HEK293 (cell line): ENCODE data around the gene CHST2.

Source experiments
- CTCF ChIP-seq: fragments of 450-650 bp; formaldehyde crosslinking; IDR thresholded peaks from 2 replicates; pipeline ENCODE4 v1.5.1; 2016; ENCODE audit warnings: missing biosample characterization, missing genetic modification characterization
- ZBTB11 ChIP-seq: fragments of 450-650 bp; formaldehyde crosslinking; conservative IDR thresholded peaks from 2 replicates; pipeline ENCODE4 v1.5.1; 2016; ENCODE audit warnings: low read depth, missing biosample characterization, missing genetic modification characterization
- ZNF175 ChIP-seq: fragments of 450-650 bp; formaldehyde crosslinking; IDR thresholded peaks from 2 replicates; pipeline ENCODE4 v1.5.1; 2016; ENCODE audit warnings: missing biosample characterization, missing genetic modification characterization
- ZNF24 ChIP-seq: fragments of 450-650 bp; formaldehyde crosslinking; IDR thresholded peaks from 2 replicates; pipeline ENCODE4 v1.5.1; 2016; ENCODE audit warnings: missing biosample characterization, missing genetic modification characterization
- ZNF623 ChIP-seq: fragments of 450-650 bp; formaldehyde crosslinking; IDR thresholded peaks from 2 replicates; pipeline ENCODE4 v1.5.1; 2016; ENCODE audit warnings: missing biosample characterization, missing genetic modification characterization
- ZNF776 ChIP-seq: fragments of 450-650 bp; formaldehyde crosslinking; IDR thresholded peaks from 2 replicates; pipeline ENCODE4 v1.5.0; 2017; ENCODE audit warnings: missing biosample characterization, missing genetic modification characterization, borderline replicate concordance

- no peak for TF ChIP-seq ZNF24
- no peak for TF ChIP-seq CTCF (tag by site-specific recombination)
- no peak for TF ChIP-seq ZNF776 (tag by site-specific recombination)
- TF ChIP-seq ZBTB11 (tag by site-specific recombination), result no peak
- no peak for TF ChIP-seq ZNF623 (tag by site-specific recombination)
- TF ChIP-seq ZNF175, result no peak
Measured at GRCh38 chr3:143119009-143119914, at the start of gene CHST2.
